GM19023 (cell line): ENCODE measurements around the gene OSGIN1.
A peak's percentile ranks its signal among the peaks of the same experiment; 100 is the strongest.

ENCODE experiments used
- ATAC-seq: cut with Tn5 transposase; IDR thresholded peaks from one replicate; pipeline ENCODE4 v1.9.1; 2021; ENCODE audit warnings: mild to moderate bottlenecking, moderate library complexity; ENCODE audit not compliant: unreplicated experiment

Gene OSGIN1

GRCh38 chr16:83952940-83953795 is at the start of gene OSGIN1:
TSS of gene OSGIN1 (plus strand) at chr16:83953240. CDS start at chr16:83957672, 4,432 bp downstream.
- ATAC-seq, result peak; percentile 75

DNA sequence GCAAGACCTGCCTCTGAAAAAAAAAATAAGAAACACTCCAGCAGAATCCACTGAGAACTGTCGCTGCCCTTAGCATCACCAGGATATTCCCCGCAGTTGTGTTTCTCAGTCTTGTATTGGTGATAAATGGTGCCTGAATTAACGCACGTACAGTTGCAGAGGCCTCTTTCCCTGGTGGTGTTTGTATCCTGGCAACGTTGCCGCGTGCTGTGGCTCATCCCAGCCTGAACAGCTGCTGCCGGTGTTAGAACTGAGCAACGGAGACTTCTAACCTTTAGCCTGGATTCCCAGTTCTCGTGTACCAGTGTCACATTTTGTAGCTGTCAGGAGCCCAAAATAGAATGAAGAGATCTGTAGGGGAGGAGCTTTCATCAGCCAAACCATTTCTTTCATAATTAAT is 49.3 kb upstream of the OSGIN1 start:
- ATAC-seq, result no peak

DNA sequence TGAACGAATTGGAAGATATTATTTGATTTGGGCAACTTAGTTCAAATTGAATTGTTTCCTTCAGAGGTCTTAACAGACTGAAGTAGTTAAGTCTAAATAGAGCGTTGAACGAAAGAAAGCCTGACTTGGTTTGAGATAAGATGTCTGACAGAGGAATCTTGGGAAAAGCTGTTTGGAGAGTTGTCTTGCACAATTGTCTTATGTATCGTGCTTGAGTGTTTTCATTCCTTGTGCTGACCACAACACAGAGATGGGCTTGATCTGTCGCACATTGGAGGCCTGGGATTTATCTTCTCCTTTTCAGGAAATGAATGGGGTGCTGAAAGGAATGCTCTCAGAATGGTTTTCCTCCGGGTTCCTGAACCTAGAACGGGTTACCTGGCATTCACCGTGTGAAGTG is 46.4 kb upstream of the OSGIN1 start:
- ATAC-seq, result no peak

DNA sequence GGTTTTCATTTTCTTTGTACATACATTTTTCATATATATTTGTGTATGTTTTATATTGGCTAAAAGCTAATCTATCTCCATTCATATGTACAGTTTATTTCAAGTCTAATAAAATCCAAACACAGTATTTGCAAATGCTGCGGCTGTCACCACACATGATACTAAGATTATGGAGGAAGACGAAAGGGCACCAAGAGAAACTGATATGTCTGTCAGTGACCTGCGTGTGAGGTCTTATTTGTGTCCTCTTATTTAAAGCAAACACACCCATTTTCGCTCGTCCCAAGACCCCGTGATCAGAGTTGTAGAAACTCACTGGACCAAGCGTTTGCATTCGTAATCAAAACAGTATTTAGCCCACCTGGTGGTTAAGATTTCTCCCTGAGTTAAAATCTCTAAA is 45.9 kb upstream of the OSGIN1 start:
- ATAC-seq, result no peak

DNA sequence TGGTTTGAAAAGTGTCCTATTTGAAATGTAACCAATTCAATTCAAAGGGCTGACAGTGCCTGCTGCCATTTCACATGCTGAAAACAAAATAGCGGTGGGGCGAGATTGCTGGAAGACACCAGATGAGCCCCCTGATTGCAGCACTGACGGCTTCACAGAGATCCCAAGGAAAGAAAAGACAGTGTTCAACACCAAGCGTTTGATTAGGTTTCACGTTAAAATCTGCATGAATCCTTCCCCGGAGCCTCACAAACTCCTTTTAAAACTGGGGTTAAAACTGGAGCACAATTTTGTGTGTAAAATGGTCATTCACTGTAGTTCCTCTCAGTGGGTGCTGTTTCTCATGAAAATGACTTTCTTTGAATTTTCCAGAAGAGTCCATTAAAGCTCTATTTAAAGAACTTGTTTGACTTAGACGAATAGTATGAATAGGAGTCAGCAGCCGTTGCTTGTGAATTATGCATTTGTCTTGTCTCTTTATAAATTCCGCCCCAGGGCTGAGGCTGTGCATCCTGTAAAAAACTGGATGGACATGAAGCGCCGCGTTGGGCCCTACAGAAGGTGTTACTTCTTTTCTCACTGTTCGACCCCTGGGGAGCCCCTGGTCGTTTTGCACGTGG is 45.3 kb upstream of the OSGIN1 start:
- ATAC-seq, result no peak

DNA sequence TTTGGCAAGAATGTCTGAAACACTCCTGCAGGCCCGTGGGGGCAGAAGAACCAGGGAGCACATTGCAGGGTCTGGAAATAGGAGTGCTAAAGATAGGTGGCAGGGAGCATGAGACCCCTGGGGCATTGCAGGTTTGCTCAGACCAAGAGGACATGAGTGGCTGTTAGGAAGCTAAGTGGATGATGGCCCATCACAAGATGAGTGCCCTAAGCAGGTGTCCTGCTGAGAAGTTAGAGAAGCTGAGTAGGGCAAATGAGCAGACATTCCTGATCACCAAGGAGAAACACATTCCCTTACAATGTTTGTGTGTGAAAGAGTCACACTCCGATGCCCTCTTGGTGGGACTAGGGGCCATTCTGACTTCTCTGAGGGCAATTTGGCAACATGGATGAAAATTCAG is 44.2 kb upstream of the OSGIN1 start:
- ATAC-seq, result no peak

- no peak for ATAC-seq
These were observed 41.8 kb upstream of the OSGIN1 start for GRCh38 chr16:83911290-83911689.

DNA sequence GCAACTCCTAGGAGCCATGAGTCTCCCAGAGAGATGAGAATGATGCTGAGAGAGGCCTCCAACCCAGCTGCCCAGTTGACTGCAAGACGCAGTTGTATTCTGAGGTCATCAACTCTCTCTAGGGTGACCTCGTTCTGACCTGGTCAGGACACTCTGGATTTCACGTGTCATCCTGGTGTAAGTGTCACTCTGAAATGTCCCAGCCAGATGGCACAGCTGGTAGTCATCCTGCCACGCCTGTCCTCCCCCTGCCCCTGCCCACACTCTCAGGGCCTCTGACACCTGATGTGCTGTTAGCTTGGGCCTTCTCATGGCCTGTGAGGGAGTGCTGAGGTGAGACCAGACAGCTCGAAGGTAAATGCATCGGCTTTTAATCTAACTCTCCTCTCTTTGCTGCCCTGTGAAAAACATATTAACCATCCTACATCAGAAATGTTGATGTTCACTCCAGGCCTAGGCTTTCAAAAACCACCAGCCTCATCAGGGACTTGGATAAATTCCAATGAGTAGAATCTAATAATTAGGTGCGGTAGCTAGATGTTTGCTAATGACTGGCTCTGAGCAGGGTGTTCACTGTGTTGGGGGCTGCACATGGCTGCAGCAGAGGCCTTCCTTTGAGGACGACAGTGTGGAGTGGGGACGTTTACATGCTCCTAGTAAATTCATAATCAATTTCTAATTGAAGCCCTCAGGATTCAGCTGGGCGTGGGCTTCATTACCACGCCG is 40.4 kb upstream of the OSGIN1 start:
- no peak for ATAC-seq

- ATAC-seq, result no peak
These were observed 39.8 kb upstream of the OSGIN1 start for GRCh38 chr16:83913245-83913633.

DNA sequence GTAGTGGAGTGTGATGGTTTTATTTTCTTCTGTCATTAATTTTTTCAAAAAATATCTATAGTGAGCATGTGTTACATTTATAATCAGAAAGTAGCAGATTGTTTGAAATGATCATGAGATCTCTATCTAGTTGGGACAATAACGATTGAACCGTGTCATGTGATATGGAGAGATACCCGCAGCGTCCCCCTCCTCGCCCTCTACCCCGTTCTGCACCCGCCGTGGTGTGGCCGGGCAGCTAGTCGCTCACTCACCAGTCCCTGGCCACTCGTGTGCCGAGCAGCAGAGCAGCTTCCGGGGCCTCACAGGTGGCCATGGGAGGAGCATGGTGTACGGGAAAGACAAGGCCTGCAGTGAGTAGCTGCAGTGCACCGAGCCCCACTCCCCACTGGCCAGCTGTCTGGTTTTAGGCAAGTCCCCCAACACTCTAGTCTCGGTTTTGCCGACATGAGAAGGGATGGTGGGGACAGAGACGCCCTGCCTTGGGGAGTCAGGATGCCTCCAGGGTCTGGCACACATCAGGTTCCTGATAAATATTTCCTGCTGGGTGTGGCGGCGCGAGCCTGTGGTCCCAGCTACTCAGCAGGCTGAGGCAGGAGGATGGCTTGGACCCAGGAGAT is 38.8 kb upstream of the OSGIN1 start:
- no peak for ATAC-seq

DNA sequence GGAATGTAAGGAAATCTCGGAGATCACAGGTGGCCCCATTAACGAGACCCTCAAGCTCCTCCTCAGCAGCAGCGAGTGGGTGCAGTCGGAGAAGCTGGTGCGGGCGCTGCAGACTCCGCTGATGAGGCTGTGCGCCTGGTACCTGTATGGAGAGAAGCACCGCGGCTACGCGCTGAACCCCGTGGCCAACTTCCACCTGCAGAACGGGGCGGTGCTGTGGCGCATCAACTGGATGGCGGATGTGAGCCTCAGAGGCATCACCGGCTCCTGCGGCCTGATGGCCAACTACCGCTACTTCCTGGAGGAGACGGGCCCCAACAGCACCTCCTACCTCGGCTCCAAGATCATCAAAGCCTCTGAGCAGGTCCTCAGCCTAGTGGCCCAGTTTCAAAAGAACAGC is 38.0 kb upstream of the OSGIN1 start:
- no peak for ATAC-seq

DNA sequence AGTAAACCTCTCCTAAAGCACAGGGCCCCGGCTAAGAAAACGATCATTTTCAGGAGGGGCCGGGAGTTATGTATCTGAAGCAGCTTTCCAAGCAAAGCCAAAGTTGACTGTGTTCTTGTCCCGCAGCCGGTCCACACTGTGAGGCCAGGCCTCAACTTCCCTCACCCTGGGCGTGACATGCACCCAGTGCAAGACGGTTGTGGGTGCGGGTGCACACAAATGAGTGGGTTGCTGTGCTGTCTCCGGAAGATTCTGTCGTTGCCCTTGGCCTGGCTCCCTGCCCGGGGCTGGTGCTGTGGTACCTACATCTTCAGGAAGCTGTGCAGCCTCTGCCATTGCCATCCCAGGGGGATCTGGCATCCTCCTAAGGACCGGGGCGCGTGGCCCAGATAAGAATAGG is 37.5 kb upstream of the OSGIN1 start:
- no peak for ATAC-seq

DNA sequence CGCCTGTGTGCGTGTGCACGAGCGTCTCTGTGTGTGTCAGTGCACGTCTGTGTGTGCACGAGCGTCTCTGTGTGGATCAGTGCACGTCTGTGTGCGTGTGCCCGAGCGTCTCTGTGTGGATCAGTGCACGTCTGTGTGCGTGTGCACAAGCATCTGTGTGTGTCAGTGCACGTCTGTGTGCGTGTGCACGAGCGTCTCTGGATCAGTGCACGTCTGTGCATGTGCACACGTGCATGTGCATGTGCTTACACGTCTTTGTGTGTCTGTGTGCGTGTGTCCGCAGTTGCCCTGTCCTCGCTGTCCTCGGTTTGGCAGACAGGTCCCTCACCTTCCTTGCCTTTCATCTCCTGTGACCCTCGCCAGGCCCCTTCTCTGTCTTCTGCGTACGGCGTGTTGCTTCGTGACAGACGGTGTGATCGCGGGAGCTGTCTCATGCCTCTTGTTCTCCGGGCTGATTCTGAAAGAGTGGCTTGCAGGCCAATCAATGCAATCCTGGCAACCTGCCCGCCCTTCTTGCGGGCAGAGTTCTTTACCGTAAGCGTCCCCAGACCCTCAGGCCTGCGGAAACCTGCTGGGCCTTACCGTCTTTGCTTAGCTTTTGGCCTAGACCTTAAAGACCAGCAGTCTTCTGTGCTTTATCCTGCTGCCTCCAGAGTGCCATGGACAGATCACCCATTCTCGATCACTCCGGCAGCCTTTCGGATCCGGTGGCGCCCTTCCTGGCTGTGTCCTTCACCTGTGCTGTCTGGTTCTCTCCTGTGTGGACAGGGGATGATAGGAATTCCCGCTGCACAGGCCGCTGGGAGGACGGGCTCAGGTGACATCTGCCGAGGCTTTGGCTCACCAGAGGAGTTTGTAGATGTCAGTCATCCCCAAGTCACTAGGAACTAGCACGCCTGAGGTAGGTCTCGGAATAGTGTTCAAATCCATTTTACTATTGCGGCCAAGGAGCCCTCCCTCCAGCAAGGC is 35.6 kb upstream of the OSGIN1 start:
- no peak for ATAC-seq

DNA sequence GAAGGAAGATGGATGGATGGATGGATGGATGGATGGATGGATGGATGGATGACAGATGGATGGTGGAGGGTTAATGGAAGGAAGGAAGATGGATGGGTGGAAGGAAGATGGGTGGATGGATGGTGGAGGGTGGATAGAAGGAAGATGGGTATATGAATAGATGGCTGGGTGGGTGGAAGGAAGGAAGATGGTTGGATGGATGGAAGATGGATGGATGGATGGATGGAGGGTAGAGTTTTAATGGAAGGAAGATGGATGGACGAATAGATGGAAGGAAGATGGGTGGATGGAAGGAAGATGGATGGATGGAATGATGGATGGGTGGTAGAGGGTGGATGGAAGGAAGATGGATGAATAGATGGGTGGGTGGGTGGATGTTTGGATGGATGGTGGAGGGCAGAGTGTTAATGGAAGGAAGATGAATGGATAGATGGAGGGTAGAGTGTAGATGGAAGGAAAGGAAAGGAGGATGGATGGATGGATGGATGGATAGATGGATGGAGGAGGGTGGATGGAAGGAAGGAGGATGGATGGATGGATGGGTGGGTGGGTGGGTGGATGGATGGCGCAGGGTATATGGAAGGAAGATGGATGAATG is 32.0 kb upstream of the OSGIN1 start:
- ATAC-seq, result no peak

GRCh38 chr16:83923581-83924365 is 29.3 kb upstream of the OSGIN1 start:
- ATAC-seq, result no peak

DNA sequence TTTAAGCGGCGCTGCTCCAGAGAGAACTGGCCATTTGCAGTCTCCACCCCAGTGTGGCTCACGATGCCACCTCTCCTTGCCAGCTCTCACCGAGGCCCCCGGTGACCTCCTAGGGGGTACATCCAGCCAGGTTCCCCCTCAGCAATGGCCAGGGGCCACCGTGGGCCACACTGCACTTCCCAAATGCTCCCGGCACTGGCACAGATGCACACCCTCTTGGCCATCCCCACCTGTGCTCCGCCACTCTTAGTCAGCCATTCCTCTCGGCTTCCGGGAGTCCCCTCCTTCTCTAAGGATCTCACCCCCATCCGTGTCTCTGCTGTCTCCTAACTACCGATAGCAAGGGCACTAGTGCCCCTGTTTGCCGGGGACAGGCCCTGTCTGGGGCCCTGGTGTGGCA is 28.4 kb upstream of the OSGIN1 start:
- no peak for ATAC-seq

DNA sequence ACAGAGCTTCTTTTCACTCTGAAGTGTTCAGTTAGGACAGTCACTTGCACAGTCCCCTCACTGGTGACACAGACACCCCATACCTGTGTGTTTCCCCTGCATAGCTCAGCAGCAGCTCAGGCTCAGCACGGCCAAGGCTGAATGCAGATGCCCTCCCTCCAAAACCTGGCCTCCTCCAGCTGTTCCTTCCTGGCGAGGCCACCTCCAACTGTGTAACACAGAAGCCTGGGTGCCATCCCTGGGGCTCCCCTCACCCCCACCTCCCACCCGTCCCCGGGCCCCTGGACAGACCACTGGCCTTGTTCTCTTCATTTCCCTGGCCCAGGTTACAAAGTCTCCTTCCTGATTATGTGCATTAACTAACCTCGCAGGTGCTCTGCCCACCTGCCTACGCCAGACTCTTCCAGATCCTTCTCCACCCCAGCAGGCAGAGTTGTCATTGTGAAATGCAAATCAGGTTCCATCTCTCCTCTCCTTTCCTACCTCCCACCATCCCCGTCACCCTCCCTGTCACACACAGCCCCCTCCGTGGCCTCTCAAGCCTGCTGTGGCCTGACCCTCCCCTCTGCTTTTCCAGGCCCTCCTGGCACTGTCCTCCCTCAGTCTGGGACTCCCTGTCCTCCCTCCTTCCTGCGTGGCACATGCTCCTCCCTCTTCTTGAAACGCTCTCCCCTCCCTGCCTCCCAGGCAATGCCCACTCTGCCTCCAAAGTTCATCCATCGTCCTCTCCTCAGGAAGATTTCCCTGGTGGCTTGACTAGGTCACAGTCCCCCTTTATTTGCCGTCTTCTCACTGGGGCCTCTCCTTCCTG is 27.7 kb upstream of the OSGIN1 start:
- no peak for ATAC-seq
